GM23338 (cell line): Measurements from ENCODE around the gene GNG7. TPM values are rescaled to one million over a fixed set of nuclear protein-coding genes. Genes with fewer than 3 reads are reported as not detected.

ENCODE experiments used
- ATAC-seq: fragments of 200-7000 bp; cut with Tn5 transposase; 3 replicates; pipeline ENCODE4 v1.9.1; 2020
- DNase-seq: peaks from one replicate; pipeline ENCODE4 v3.0.0-alpha.2; 2015; ENCODE audit warnings: low spot score
- H2AFZ ChIP-seq: fragments of 200-600 bp; sonication (generic); 2 replicates; pipeline ENCODE4 v1.8.0; 2016; ENCODE audit warnings: antibody characterized with exemption, mild to moderate bottlenecking, moderate library complexity
- H3F3A ChIP-seq: fragments of 200-600 bp; sonication (generic); replicated peaks from 2 replicates; pipeline ENCODE4 v1.8.0; 2017; ENCODE audit warnings: antibody characterized with exemption, mixed run types, low read depth
- H3K27ac ChIP-seq: fragments of 200-600 bp; sonication (generic); 2 replicates; pipeline ENCODE4 v1.6.1; 2016; ENCODE audit warnings: low read depth
- H3K27me3 ChIP-seq: fragments of 200-600 bp; sonication (generic); 2 replicates; pipeline ENCODE4 v1.8.0; 2016; ENCODE audit warnings: mild to moderate bottlenecking, mixed run types, moderate library complexity; ENCODE audit not compliant: insufficient read depth
- H3K36me3 ChIP-seq: fragments of 200-600 bp; sonication (generic); 2 replicates; pipeline ENCODE4 v1.8.0; 2016; ENCODE audit warnings: mild to moderate bottlenecking; ENCODE audit not compliant: insufficient read depth
- H3K4me1 ChIP-seq: fragments of 200-600 bp; sonication (generic); 2 replicates; pipeline ENCODE4 v1.8.0; 2016; ENCODE audit warnings: mild to moderate bottlenecking, moderate library complexity; ENCODE audit not compliant: insufficient read depth
- H3K4me2 ChIP-seq: fragments of 200-600 bp; sonication (generic); 2 replicates; pipeline ENCODE4 v1.7.1; 2017; ENCODE audit warnings: mixed run types
- H3K4me3 ChIP-seq: fragments of 200-600 bp; sonication (generic); 2 replicates; pipeline ENCODE4 v1.6.1; 2016; ENCODE audit warnings: mixed run types
- H3K79me2 ChIP-seq: fragments of 200-600 bp; sonication (generic); replicated peaks from 2 replicates; pipeline ENCODE4 v1.8.0; 2017; ENCODE audit warnings: mild to moderate bottlenecking; ENCODE audit not compliant: insufficient read depth
- H3K9me2 ChIP-seq: fragments of 200-600 bp; sonication (generic); 2 replicates; pipeline ENCODE4 v1.8.0; 2017; ENCODE audit not compliant: insufficient read depth
- H4K20me1 ChIP-seq: fragments of 200-600 bp; sonication (generic); replicated peaks from 2 replicates; pipeline ENCODE4 v1.8.0; 2017; ENCODE audit warnings: mild to moderate bottlenecking; ENCODE audit not compliant: insufficient read depth
- H3K27ac Mint-ChIP-seq: 2 replicates; pipeline ENCODE4 v1.8.0; 2020; ENCODE audit warnings: inconsistent platforms, mild to moderate bottlenecking, moderate library complexity, mixed read lengths
- H3K27me3 Mint-ChIP-seq: 3 replicates; pipeline ENCODE4 v1.8.0; 2022; ENCODE audit warnings: low read depth, mild to moderate bottlenecking, moderate library complexity, mixed read lengths, inconsistent platforms; ENCODE audit not compliant: insufficient read depth, poor library complexity
- H3K36me3 Mint-ChIP-seq: 3 replicates; pipeline ENCODE4 v1.8.0; 2021; ENCODE audit warnings: low read depth, mild to moderate bottlenecking, inconsistent platforms, moderate library complexity, mixed read lengths
- H3K4me1 Mint-ChIP-seq: 3 replicates; pipeline ENCODE4 v1.8.0; 2020; ENCODE audit warnings: mild to moderate bottlenecking, inconsistent platforms, mixed read lengths
- H3K4me3 Mint-ChIP-seq: 3 replicates; pipeline ENCODE4 v1.8.0; 2021; ENCODE audit warnings: moderate library complexity, mild to moderate bottlenecking, inconsistent platforms, mixed read lengths
- H3K9me3 Mint-ChIP-seq: 3 replicates; pipeline ENCODE4 v1.8.0; 2020; ENCODE audit warnings: moderate library complexity, mild to moderate bottlenecking, inconsistent platforms, mixed read lengths
- CREB1 ChIP-seq: fragments of 250-450 bp; sonication (Bioruptor Pico); IDR thresholded peaks from 2 replicates; pipeline ENCODE4 v1.5.0; 2020; ENCODE audit warnings: low read depth, mild to moderate bottlenecking, moderate library complexity
- ETS1 ChIP-seq: IDR thresholded peaks from 2 replicates; pipeline ENCODE4 v1.6.1; 2016; ENCODE audit warnings: antibody characterized with exemption
- EZH2 ChIP-seq: fragments of 200-600 bp; sonication (generic); IDR thresholded peaks from one replicate; pipeline ENCODE4 v1.8.0; 2017; ENCODE audit warnings: antibody characterized with exemption, mild to moderate bottlenecking, low read depth; ENCODE audit not compliant: unreplicated experiment
- EZH2phosphoT487 ChIP-seq: fragments of 200-600 bp; sonication (generic); IDR thresholded peaks from one replicate; pipeline ENCODE4 v1.8.1; 2018; ENCODE audit warnings: antibody characterized with exemption; ENCODE audit not compliant: unreplicated experiment
- JUNB ChIP-seq: IDR thresholded peaks from one replicate; pipeline ENCODE4 v1.6.1; 2016; ENCODE audit warnings: antibody characterized with exemption; ENCODE audit not compliant: unreplicated experiment
- NANOG ChIP-seq: IDR thresholded peaks from 2 replicates; pipeline ENCODE4 v1.6.1; 2016; ENCODE audit warnings: antibody characterized with exemption, borderline replicate concordance
- REST ChIP-seq: IDR thresholded peaks from one replicate; pipeline ENCODE4 v1.6.1; 2018; ENCODE audit warnings: antibody characterized with exemption; ENCODE audit not compliant: unreplicated experiment
- STAT1 ChIP-seq: IDR thresholded peaks from one replicate; pipeline ENCODE4 v1.6.1; 2016; ENCODE audit warnings: antibody characterized with exemption; ENCODE audit not compliant: unreplicated experiment
- ZNF114 ChIP-seq: fragments of 250-450 bp; sonication (Bioruptor Pico); IDR thresholded peaks from 2 replicates; pipeline ENCODE4 v1.5.0; 2020; ENCODE audit warnings: mild to moderate bottlenecking, moderate library complexity
- ZNF462 ChIP-seq: fragments of 250-450 bp; sonication (Bioruptor Pico); IDR thresholded peaks from 2 replicates; pipeline ENCODE4 v1.5.0; 2020; ENCODE audit warnings: mild to moderate bottlenecking, moderate library complexity
- polyA plus RNA-seq: library from polyadenylated mRNA; unstranded; fragments of >200 nt; fragmentation: Nextera tagmentation; extraction: Ambion mirVana; gene quantifications from 2 replicates; pipeline ENCODE4 v1.2.1, GENCODE V29; 2016
- total RNA-seq: library from RNA; depleted of rRNA; stranded (reverse); fragments of >200 nt; shearing (Covaris generic); gene quantifications from 2 replicates; pipeline ENCODE4 v1.2.3, GENCODE V29; 2014

The GNG7 gene
- total and polyA plus RNA-seq, 2 experiments from 2014 or later = 5.1 to 5.4 TPM

GRCh38 chr19:2495651-2496316 is 206.7 kb downstream of the GNG7 start:
- Histone ChIP-seq H2AFZ (no peak overlapping the region), H4K20me1 (no peaks in the 10 kb centered on the region), H3F3A (0 out of 2 replicates have a peak, but pooled peaks cover 5% of the 10 kb centered on the region), H3K36me3 (no peaks in the 10 kb centered on the region), H3K4me1 (peaks cover 9% of the 10 kb centered on the region; the same call in 1 of the 2 replicates), H3K9me2 (no peaks in the 10 kb centered on the region), H3K27me3 (peaks cover 22% of the 10 kb centered on the region), H3K27ac (no peak overlapping the region), H3K79me2 (no peaks in the 10 kb centered on the region), H3K4me2 (peak overlapping the region; percentile 78), H3K4me3 (peak overlapping the region; percentile 60; the same call in 1 of the 2 replicates)
- H3K4me3 Mint-ChIP-seq = peak overlapping the region; percentile 43
- H3K9me3 Mint-ChIP-seq = no peaks in the 10 kb centered on the region
- H3K27ac Mint-ChIP-seq = no peak overlapping the region
- DNase-seq (no peak), ATAC-seq (peak; percentile 16)
- H3K36me3 Mint-ChIP-seq = no peaks in the 10 kb centered on the region
- H3K27me3 Mint-ChIP-seq = peaks cover 31% of the 10 kb centered on the region
- peaks cover 25% of the 10 kb centered on the region; the same call in 2 of the 3 replicates for H3K4me1 Mint-ChIP-seq
- no peak for TF ChIP-seq EZH2
- TF ChIP-seq CREB1 (CRISPR knock-in tag) = no peak

GRCh38 chr19:2495130-2495641 is 207.3 kb downstream of the GNG7 start:
- H3K4me2 ChIP-seq = peak overlapping the region; percentile 78
- Mint-ChIP-seq H3K27me3 (peaks cover 37% of the 10 kb centered on the region), H3K4me1 (peaks cover 25% of the 10 kb centered on the region; the same call in 2 of the 3 replicates), H3K27ac (no peak overlapping the region), H3K4me3 (peak overlapping the region; percentile 49; the same call in 2 of the 3 replicates), H3K36me3 (no peaks in the 10 kb centered on the region), H3K9me3 (no peaks in the 10 kb centered on the region)
- no peaks in the 10 kb centered on the region for H4K20me1 ChIP-seq
- ATAC-seq (peak; percentile 58), DNase-seq (no peak)
- no peaks in the 10 kb centered on the region for H3K9me2 ChIP-seq
- H3K79me2 ChIP-seq = no peaks in the 10 kb centered on the region
- H3K4me1 ChIP-seq = peaks cover 9% of the 10 kb centered on the region; the same call in 1 of the 2 replicates
- peak overlapping the region; percentile 60 for H3K4me3 ChIP-seq
- peaks cover 28% of the 10 kb centered on the region for H3K27me3 ChIP-seq
- H3K27ac ChIP-seq = no peak overlapping the region
- H3K36me3 ChIP-seq = no peaks in the 10 kb centered on the region
- peak overlapping the region; percentile 81 for H2AFZ ChIP-seq
- 0 out of 2 replicates have a peak, but pooled peaks cover 4% of the 10 kb centered on the region for H3F3A ChIP-seq
- TF ChIP-seq JUNB (no peak), NANOG (no peak), CREB1 (CRISPR knock-in tag) (no peak), EZH2phosphoT487 (no peak), REST (no peak), ETS1 (no peak), STAT1 (no peak), ZNF114 (CRISPR knock-in tag) (no peak), ZNF462 (CRISPR knock-in tag) (no peak)
